Measurements from ENCODE around the gene OSBP2.
"Not testable (repeated sequence)": the region's sequence is repeated elsewhere in the genome, so short reads cannot be mapped to it uniquely, and the experiment has no call there.

OSBP2 gene

DNA sequence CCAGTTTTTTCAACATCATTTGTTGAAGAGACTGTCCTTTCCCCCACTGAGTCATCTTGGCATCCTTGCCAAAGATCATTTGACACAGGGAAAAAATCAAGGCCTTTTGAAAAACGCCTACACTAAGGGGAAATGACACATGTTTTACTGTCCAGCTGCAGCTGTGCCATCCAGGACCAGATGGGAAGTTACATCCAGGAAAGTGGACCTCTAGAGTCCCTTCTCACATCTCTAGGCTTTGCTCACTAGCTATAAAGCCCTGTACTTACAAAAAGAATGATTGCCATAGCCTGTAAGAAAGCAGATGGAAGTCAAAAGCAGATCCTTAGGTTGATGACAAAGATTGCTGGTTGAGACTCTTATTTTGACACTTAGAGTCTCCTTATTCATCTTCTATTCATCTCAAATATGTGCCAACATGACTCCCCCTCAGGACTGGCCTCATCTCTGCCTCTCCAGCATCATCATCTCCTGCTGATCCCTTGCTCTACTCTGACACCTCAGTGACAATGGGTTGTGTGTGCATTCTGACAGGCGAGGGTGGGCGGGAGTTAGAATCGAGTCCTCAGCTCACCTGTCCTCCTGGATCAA, 22.8 kb downstream of the OSBP2 start:
- DNase-seq (ENCODE audit: low read depth in 1 of 2, low spot score in 1 of 2) = no peak

DNA sequence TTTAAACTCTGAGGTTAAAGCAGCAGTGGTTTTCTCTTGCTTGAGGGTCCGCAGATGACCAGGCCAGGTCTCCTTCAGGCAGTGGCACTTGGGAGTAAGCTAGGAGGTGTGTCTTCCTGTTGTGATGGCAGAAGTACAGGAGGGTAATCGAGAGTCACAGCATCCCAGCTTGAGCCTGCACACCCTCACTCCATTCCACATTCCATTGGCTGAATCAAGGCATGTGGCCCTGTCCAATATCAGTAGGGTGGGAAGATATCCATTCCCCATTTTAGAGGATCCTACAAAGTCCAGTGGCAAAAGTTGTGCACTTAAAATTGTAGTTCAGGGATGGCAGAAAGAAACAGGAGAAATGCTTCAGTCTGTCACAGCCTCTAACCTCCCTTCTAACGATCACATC, 23.3 kb downstream of the OSBP2 start:
- no peak for DNase-seq (ENCODE audit: low read depth in 1 of 2, low spot score in 1 of 2)

GRCh38 chr22:30718491-30718890, 23.8 kb downstream of the OSBP2 start:
- DNase-seq (ENCODE audit: low read depth in 1 of 2, low spot score in 1 of 2) = no peak

DNA sequence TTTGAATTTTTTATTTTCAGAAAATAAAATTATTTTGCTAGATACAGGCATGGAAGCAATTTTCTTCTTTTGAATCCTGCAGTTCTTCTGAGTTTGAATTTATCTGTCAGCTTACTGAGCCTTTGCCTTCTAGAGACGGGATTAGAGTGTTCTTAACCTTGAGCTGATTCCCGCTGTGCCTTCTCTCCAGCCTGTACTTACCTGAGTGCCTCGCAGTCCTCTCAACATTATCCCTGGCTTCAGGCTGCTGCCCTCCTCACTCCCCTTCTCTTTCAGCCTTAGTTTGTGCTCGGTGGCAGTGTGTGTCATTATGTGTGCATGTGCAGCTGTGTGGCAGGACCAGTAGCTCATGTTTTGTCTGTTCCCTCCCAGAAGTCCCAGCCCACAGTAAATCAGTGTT, 24.3 kb downstream of the OSBP2 start:
- no peak for DNase-seq (ENCODE audit: low read depth in 1 of 2, low spot score in 1 of 2)

DNA sequence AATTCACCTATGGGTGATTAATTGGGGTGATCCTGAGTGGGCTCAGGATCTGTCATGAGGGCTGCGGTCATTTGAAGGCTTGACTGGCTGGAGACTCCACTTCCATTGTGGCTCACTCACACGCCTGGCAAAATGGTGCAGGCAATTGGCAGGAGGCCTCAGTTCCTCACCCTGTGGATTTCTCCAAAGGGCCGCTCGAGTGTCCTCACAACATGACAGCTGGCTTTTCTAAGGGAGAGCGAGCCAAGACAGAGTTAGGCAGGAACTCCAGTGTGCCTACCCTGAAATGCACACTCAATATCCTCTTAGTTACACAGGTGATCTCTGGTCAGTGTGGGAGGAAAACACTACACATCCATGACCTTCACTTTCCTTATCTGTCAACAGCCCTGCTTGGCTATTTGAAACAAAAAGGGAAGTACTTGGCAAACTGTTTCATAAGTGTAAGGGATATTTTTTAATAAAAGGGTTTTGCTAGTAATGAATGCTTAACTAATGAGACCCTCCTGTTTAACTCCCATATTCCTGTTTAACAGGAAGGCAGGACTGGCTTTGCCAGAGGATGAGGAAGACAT, 25.7 kb downstream of the OSBP2 start:
- no peak for DNase-seq (ENCODE audit: low read depth in 1 of 2, low spot score in 1 of 2)

DNA sequence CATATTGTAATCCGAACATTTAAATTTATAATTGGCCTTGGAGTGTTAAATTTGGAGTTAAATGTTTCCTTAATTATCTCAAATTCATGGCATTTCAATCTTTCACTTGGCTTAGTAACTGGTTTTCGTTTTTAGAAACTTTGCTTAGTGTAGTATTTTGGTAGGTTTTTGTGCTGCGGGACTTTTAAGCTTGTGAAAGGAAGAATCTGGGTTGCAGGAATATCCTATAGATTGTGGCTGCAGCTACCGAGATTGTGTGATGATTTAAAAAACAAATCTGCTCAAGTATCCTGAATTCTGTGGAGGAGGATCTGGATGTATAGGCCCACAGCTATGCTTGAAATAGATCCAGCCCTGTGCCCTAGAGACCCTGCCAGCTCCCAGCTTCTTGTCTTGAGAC, 27.1 kb downstream of the OSBP2 start:
- DNase-seq (ENCODE audit: low read depth in 1 of 2, low spot score in 1 of 2) = no peak

DNA sequence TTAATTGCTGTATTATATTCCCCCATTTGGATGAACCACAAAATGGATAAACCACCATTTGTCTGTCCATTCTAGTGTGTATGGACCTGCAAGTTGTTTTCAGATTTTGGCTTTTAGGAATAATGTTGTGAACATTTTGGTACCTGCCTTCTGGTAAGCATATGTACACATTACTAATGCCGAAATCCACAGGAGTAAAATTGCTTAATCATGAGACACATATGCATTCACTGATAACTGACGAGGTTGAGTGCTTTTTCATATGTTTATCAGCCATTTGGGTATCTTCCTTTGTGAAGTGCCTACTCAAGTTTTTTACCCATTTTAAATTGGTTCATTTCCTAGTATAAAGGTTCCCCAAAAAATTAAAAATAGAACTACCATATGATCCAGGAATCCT, 34.2 kb downstream of the OSBP2 start:
- no peak for DNase-seq (ENCODE audit: low read depth in 1 of 2, low spot score in 1 of 2)

GRCh38 chr22:30731658-30732057, 37.0 kb downstream of the OSBP2 start:
- DNase-seq (ENCODE audit: low read depth in 1 of 2, low spot score in 1 of 2) = no peak

- no peak for DNase-seq (ENCODE audit: low read depth in 1 of 2, low spot score in 1 of 2)
Measured at GRCh38 chr22:30732426-30732825, 37.8 kb downstream of the OSBP2 start.

DNA sequence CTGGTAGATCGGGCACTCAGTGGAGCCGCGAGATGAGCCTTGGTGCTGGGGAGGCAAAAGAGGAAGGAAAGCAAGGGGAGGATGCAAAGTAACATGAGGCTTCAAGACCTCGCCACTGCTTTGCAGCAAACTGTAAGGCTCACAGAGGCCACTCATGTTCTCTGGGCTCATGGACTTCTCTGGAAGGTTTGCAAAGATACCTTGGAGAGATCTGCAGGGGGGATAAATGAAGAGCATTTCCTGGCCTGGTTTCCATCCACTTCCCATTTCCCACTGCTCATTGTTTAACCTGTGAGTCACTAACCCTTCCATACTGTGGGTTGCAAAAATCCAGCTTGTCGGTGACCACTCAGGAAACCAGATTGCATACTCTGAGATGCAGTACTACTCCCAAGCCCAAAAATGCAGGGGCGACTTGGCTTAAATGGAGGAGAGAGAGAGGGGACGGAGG, 38.5 kb downstream of the OSBP2 start:
- no peak for DNase-seq (ENCODE audit: low read depth in 1 of 2, low spot score in 1 of 2)

- DNase-seq (ENCODE audit: low read depth in 1 of 2, low spot score in 1 of 2) = not testable (repeated sequence)
Measured at GRCh38 chr22:30740007-30740406, 45.3 kb downstream of the OSBP2 start.

- not testable (repeated sequence) for DNase-seq (ENCODE audit: low read depth in 1 of 2, low spot score in 1 of 2)
Measured at GRCh38 chr22:30740511-30740910, 45.8 kb downstream of the OSBP2 start.

GRCh38 chr22:30742291-30743256, 47.9 kb downstream of the OSBP2 start:
- DNase-seq (ENCODE audit: low read depth in 1 of 2, low spot score in 1 of 2) = no peak

- DNase-seq (ENCODE audit: low read depth in 1 of 2, low spot score in 1 of 2) = no peak
Measured at GRCh38 chr22:30743257-30744020, 48.8 kb downstream of the OSBP2 start.

DNA sequence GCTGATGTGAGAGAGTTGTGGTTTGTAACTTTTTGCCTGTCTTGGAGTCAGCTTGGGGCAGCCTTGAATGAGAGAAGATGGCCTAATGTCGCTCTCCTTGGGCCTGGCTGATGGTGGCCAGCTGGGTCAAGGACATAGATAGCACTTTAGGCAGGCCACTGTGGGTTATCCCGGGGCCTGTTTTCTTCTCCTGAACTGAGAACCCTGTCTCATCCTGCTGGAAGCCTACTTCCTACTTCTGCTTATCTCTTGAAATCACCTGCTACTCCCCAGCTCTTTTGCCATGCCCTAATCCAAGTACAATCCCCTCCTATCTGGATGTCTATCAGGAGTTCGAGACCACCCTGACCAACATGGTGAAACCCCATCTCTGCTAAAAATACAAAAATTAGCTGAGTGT, 49.5 kb downstream of the OSBP2 start:
- no peak for DNase-seq (ENCODE audit: low read depth in 1 of 2, low spot score in 1 of 2)

DNA sequence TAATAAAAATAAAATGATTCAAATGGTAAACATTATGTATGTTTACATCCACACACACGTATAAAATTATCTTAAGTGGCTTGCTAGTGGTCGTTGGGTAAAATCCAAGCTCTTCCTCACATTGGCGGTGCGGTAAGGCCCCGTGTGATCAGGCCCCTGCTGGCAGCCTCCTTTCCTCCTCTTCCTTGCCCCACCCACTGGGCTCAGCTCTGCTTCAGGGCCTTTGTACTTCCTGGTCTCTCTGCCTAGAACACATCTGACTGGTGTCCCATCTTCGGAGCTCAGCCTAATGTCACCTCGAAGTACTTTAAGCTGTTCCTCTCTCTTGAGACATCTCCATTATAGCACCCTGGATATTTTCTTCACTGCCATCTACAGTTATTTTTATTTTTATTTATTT, 52.8 kb downstream of the OSBP2 start:
- DNase-seq (ENCODE audit: low read depth in 1 of 2, low spot score in 1 of 2) = no peak

GRCh38 chr22:30749272-30749671, 54.6 kb downstream of the OSBP2 start:
- DNase-seq (ENCODE audit: low read depth in 1 of 2, low spot score in 1 of 2) = no peak

DNA sequence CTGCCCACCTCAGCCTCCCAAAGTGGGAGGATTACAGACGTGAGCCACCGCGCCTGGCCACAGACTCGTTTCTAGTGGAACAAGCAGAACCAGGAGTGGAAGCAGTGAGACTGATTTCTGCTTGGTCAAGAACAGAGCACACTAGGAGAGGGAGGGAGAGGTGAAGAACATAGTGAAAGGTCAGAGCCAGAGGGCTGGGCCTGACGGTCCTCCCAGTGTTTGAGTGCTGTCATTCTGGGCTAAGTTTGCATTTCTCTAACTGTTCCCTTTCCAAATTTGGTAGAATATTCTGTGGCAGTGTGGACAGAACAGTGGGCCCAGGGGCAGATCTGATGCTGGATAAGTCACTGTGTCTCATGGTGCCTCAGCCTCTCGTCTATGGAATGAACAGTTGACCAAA, 55.2 kb downstream of the OSBP2 start:
- DNase-seq (ENCODE audit: low read depth in 1 of 2, low spot score in 1 of 2) = no peak

DNA sequence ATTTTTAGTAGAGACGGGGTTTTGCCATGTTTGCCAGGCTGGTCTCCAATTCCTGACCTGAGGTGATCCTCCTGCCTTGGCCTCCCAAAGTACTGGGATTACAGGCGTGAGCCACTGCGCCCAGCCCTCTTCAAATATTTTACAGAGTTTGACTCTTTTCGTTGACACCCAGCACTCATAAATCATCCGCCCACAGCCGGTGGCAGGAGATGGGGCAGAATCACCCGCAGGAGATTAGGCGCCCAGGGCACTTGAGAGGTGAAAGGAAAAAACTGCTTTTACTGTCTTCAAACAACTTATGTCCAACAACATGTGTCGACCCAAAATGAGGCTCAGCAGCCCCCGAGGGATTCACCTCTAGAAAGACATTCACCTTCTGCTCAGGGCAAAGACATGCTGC, 56.9 kb downstream of the OSBP2 start:
- DNase-seq (ENCODE audit: low read depth in 1 of 2, low spot score in 1 of 2) = no peak

- DNase-seq (ENCODE audit: low read depth in 1 of 2, low spot score in 1 of 2) = no peak
Measured at GRCh38 chr22:30752771-30753170, 58.1 kb downstream of the OSBP2 start.

DNA sequence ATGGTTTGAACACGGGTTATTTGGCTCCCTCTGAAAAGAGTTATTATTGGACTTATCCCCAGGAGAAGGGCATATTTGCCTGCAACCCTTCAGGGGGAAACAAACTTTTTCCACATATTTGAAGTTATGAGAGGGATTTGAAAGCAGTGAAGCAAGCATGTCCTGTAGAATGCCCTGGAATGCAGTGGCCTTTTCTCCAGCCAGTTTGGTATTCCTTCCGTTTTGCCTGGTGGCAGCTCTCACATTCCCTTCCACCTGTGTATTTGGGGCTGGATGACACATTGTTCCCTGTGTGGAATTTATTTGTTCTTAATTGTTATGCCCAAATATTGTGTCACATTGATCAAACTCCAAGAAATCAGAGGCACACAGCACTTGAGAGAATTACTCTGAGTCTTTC, 59.0 kb downstream of the OSBP2 start:
- DNase-seq (ENCODE audit: low read depth in 1 of 2, low spot score in 1 of 2) = no peak

Data from activated CD4-positive, alpha-beta T cell treated with anti-CD3 and anti-CD28 coated beads, Interleukin-2, amount 50 U/mL, for 24 hours (primary cell).